Stimulated activated CD4-positive, alpha-beta T cell treated with anti-CD3 and anti-CD28 coated beads, Interleukin-4, amount 100 ng/mL, for 24 hours (primary cell): ENCODE results near the gene POLD1.
"Not testable (repeated sequence)": the region's sequence is repeated elsewhere in the genome, so short reads cannot be mapped to it uniquely, and the experiment has no call there.

Experiments used
- DNase-seq: peaks from one replicate; pipeline ENCODE4 v3.0.0-alpha.2; 2020

POLD1 gene

GRCh38 chr19:50439130-50439529 lies 55.0 kb downstream of the POLD1 start:
- not testable (repeated sequence) for DNase-seq

GRCh38 chr19:50444059-50444458 lies 59.9 kb downstream of the POLD1 start:
- DNase-seq: no peak

- DNase-seq: no peak
Observed at GRCh38 chr19:50447053-50447452, 62.9 kb downstream of the POLD1 start.

- no peak for DNase-seq
Observed at GRCh38 chr19:50447750-50448149, 63.6 kb downstream of the POLD1 start.

GRCh38 chr19:50449236-50449899 lies 65.2 kb downstream of the POLD1 start:
- no peak for DNase-seq

GRCh38 chr19:50450369-50451222 lies 66.4 kb downstream of the POLD1 start:
- no peak for DNase-seq

GRCh38 chr19:50451223-50451534 lies 67.0 kb downstream of the POLD1 start:
- DNase-seq: no peak

- DNase-seq: no peak
Observed at GRCh38 chr19:50453243-50453642, 69.1 kb downstream of the POLD1 start.

- no peak for DNase-seq
Observed at GRCh38 chr19:50455992-50456391, 71.8 kb downstream of the POLD1 start.

GRCh38 chr19:50457300-50457699 lies 73.2 kb downstream of the POLD1 start:
- no peak for DNase-seq

- DNase-seq: no peak
Observed at GRCh38 chr19:50458396-50459066, 74.4 kb downstream of the POLD1 start.

- DNase-seq: no peak
Observed at GRCh38 chr19:50459067-50459456, 74.9 kb downstream of the POLD1 start.

GRCh38 chr19:50459638-50460037 lies 75.5 kb downstream of the POLD1 start:
- no peak for DNase-seq

GRCh38 chr19:50460161-50460765 lies 76.1 kb downstream of the POLD1 start:
- no peak for DNase-seq

GRCh38 chr19:50461066-50461875 lies 77.1 kb downstream of the POLD1 start:
- peak; percentile 62 for DNase-seq

GRCh38 chr19:50462970-50463369 lies 78.8 kb downstream of the POLD1 start:
- DNase-seq: no peak

GRCh38 chr19:50464348-50464747 lies 80.2 kb downstream of the POLD1 start:
- no peak for DNase-seq

GRCh38 chr19:50465000-50465399 lies 80.9 kb downstream of the POLD1 start:
- DNase-seq: no peak

- no peak for DNase-seq
Observed at GRCh38 chr19:50465986-50466705, 82.0 kb downstream of the POLD1 start.

GRCh38 chr19:50466706-50467039 lies 82.5 kb downstream of the POLD1 start:
- DNase-seq: no peak

GRCh38 chr19:50467566-50467965 lies 83.4 kb downstream of the POLD1 start:
- DNase-seq: no peak
